ENCODE results near the gene SF3A2.

Gene SF3A2

DNA sequence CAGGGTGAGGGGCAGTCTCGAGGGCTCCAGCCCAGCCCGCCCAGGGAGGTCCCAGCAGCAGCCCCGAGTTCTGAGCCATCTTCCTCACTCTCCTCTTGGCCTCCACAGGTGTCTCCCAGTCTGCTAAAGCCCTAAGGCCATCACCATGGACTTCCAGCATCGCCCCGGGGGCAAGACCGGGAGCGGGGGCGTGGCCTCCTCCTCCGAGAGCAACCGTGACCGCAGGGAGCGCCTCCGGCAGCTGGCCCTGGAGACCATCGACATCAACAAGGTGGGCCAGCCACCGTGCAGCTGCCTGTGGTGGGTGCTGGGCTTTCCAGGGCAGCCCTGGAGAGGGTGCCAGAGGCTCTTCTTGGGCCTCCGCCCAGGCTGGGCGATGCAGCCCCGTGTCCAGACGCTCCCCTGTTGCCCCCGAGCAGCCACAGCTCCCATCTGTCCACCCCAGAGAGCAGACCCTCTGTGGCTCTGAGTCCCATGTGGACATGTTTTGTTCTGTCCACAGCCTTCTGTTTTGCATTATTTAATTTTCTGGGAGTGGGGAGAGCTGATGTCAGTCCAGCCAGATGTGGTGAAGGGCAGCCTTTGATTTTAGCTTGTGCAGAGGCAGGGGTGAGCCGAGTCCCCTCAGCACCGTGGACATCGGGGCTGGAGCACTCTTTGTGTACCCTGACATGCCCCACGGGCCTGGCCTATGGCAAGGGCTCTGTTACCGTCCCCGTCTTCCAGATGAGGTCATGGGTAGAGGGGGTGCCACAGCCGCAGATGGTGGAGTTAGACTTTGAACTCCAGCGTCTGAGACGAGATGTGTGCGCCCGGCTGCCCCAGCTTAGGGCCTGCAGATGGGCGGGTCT is 6.9 kb downstream of the SF3A2 start:
- TF ChIP-seq, protein P1, sequence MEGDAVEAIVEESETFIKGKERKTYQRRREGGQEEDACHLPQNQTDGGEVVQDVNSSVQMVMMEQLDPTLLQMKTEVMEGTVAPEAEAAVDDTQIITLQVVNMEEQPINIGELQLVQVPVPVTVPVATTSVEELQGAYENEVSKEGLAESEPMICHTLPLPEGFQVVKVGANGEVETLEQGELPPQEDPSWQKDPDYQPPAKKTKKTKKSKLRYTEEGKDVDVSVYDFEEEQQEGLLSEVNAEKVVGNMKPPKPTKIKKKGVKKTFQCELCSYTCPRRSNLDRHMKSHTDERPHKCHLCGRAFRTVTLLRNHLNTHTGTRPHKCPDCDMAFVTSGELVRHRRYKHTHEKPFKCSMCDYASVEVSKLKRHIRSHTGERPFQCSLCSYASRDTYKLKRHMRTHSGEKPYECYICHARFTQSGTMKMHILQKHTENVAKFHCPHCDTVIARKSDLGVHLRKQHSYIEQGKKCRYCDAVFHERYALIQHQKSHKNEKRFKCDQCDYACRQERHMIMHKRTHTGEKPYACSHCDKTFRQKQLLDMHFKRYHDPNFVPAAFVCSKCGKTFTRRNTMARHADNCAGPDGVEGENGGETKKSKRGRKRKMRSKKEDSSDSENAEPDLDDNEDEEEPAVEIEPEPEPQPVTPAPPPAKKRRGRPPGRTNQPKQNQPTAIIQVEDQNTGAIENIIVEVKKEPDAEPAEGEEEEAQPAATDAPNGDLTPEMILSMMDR (IDR thresholded peaks at IDR 0.05; ENCODE audit: extremely low read depth, insufficient read depth, missing control alignments), result no peak

DNA sequence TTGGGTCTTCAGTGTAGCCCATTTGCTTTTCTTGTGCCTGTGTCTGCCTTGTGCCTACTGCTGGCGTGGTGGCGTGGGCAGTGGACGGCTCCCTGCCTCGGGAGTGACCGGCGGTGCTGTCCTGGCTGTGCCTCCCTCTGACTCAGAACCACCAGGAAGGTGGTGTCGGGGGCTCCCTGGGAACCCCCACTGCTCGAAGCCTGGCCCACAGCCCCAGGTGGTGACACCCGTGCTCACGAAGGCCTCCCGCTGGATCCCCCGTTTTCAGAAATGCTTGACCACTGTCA is 7.4 kb downstream of the SF3A2 start:
- in situ Hi-C loops (cut with MboI; ENCODE audit: low pct_unique_long_range_greater_than_20kb, low sequenced_read_pairs, unreplicated experiment), result no loop called here
- DNase-seq (ENCODE audit: low spot score), result no peak
- TF ChIP-seq, protein P1 (IDR thresholded peaks at IDR 0.05; ENCODE audit: extremely low read depth, insufficient read depth, missing control alignments), result no peak

More for the DNA sequence above, 6.9 kb downstream of the SF3A2 start:
- no peak for DNase-seq (ENCODE audit: low spot score)
- in situ Hi-C loops (cut with MboI; ENCODE audit: low pct_unique_long_range_greater_than_20kb, low sequenced_read_pairs, unreplicated experiment), result no loop called here

DNA sequence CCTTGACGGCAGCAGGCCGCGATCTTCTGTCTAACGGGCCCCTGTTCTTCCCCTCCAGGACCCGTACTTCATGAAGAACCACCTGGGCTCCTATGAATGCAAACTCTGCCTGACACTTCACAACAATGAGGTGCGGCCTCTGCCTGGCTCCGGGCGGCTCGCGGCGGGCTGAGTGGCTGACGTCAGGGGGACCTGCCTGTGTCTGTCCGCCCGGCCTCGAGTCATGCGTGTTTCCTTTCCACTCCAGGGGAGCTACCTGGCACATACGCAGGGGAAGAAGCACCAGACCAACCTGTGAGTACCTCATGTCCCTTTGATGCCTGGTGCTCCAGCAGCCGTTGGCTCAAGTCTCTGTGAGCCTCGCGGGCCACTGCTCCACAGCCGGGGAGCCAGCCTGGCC is 7.9 kb downstream of the SF3A2 start:
- DNase-seq (ENCODE audit: low spot score), result no peak
- in situ Hi-C loops (cut with MboI; ENCODE audit: low pct_unique_long_range_greater_than_20kb, low sequenced_read_pairs, unreplicated experiment), result no loop called here
- TF ChIP-seq, protein P1 (IDR thresholded peaks at IDR 0.05; ENCODE audit: extremely low read depth, insufficient read depth, missing control alignments), result no peak

DNA sequence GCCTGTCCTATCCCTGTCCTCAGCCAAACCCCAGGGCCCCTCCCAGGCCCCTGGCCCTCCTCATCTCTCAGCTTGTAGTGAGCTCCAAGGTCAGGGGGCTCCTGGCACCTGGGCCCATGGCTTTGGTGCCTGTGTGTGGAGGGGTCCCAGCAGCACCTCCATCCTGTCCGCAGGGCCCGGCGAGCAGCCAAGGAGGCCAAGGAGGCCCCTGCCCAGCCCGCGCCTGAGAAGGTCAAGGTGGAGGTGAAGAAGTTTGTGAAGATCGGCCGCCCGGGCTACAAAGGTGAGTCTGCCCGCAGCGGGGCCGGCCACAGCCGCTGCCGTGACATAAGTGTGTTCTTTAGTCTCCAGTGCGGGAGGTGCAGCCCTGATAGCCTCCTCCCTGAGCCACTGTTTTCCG is 8.6 kb downstream of the SF3A2 start:
- DNase-seq (ENCODE audit: low spot score), result no peak
- TF ChIP-seq, protein P1 (IDR thresholded peaks at IDR 0.05; ENCODE audit: extremely low read depth, insufficient read depth, missing control alignments), result no peak
- in situ Hi-C loops (cut with MboI; ENCODE audit: low pct_unique_long_range_greater_than_20kb, low sequenced_read_pairs, unreplicated experiment), result no loop called here

DNA sequence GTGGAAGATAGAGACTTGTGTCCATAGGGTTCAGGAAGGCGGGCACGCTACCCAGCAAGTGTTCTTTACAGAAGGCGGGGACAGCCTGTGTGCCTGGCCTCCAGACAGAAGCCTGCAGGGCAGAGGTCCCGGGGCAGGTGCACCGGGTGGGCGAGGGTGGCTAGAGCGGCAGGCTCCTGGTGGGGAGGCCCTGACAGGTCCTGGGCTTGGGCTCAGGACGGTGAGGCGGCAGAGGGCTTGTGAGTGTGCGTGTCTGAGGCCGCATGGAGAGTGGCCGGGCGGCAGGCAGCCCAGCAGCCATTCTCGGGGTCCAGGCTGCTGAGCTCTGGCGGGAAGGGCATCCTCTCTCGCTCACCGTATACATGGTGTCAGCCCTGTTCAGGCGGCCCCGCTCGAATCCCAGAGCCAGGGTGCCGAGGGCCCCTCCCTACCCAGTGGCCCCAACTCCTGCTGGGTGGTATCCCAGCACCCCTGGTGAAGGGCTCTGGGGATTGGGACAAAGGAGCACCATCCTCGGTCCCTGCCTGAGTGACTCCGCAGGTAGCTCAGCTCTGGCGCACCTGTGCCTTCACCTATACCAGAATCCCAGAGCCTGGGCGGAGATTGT is 9.5 kb downstream of the SF3A2 start:
- DNase-seq (ENCODE audit: low spot score), result no peak
- TF ChIP-seq, protein P1 (IDR thresholded peaks at IDR 0.05; ENCODE audit: extremely low read depth, insufficient read depth, missing control alignments), result no peak
- in situ Hi-C loops (cut with MboI; ENCODE audit: low pct_unique_long_range_greater_than_20kb, low sequenced_read_pairs, unreplicated experiment), result no loop called here

DNA sequence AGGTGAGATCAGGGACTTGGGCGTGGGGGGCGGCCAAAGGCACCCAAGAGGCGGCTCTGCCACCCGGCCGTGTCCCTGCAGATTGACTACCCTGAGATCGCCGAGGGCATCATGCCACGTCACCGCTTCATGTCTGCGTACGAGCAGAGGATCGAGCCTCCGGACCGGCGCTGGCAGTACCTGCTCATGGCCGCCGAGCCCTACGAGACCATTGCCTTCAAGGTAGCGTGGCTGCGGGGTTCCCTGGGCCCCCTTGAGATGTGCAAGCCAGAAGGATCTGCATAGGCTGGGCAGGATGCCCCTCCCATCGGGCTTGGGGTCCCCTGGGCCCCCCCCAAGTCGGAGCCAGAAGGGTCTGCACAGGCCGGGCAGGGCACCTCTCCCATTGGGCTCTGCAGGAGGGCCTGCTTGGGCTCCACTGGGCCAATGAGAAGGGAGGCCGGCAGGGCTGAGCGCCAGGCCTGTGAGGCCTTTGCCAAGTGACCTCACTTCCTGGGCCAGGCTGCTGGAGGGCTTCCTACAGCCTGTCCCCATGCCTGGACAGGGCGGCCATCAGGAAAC is 10.3 kb downstream of the SF3A2 start:
- no peak for DNase-seq (ENCODE audit: low spot score)
- in situ Hi-C loops (cut with MboI; ENCODE audit: low pct_unique_long_range_greater_than_20kb, low sequenced_read_pairs, unreplicated experiment), result no loop called here
- TF ChIP-seq, protein P1 (IDR thresholded peaks at IDR 0.05; ENCODE audit: extremely low read depth, insufficient read depth, missing control alignments), result no peak
